PC-3 (cell line): ENCODE data around the gene SENP8.

Experiments used
- CTCF ChIP-seq: fragments of 300-600 bp; sonication (generic); conservative IDR thresholded peaks from 2 replicates; pipeline ENCODE4 v1.5.1; 2017; ENCODE audit warnings: antibody characterized with exemption, low read depth, mild to moderate bottlenecking, low read length
- EZH2 ChIP-seq: fragments of 300-600 bp; sonication (generic); IDR thresholded peaks from one replicate; pipeline ENCODE4 v1.6.1; 2017; ENCODE audit warnings: antibody characterized with exemption, mild to moderate bottlenecking, low read length; ENCODE audit not compliant: unreplicated experiment
- EZH2phosphoT487 ChIP-seq: fragments of 300-600 bp; sonication (generic); IDR thresholded peaks from 2 replicates; pipeline ENCODE4 v1.6.1; 2018; ENCODE audit warnings: mild to moderate bottlenecking, antibody characterized with exemption, low read length, borderline replicate concordance

GRCh38 chr15:72154316-72154715 lies 36.1 kb downstream of the SENP8 start:
- TF ChIP-seq CTCF = no peak
- TF ChIP-seq EZH2 = no peak
- no peak for TF ChIP-seq EZH2phosphoT487
